ENCODE data around the gene ENKD1. TPM values are rescaled to one million over a fixed set of nuclear protein-coding genes. Genes with fewer than 3 reads are reported as not detected.

Gene ENKD1
- polyA plus RNA-seq, 4 donors: 20.4 to 31.1 (median 24.8) TPM

GRCh38 chr16:67652578-67653127 is 13.9 kb downstream of the ENKD1 start:
- DNase-seq (ENCODE audit: low read depth in 4 of 4, low spot score in 3 of 4): no peak

GRCh38 chr16:67651847-67652246 is 14.7 kb downstream of the ENKD1 start:
- DNase-seq (ENCODE audit: low read depth in 4 of 4, low spot score in 3 of 4): no peak

GRCh38 chr16:67651039-67651438 is 15.5 kb downstream of the ENKD1 start:
- no peak for DNase-seq (ENCODE audit: low read depth in 4 of 4, low spot score in 3 of 4)

- DNase-seq (ENCODE audit: low read depth in 4 of 4, low spot score in 3 of 4): no peak
These were observed 16.5 kb downstream of the ENKD1 start for GRCh38 chr16:67650023-67650422.

- DNase-seq (ENCODE audit: low read depth in 4 of 4, low spot score in 3 of 4): no peak
These were observed 17.0 kb downstream of the ENKD1 start for GRCh38 chr16:67649494-67649931.

- no peak for DNase-seq (ENCODE audit: low read depth in 4 of 4, low spot score in 3 of 4)
These were observed 17.7 kb downstream of the ENKD1 start for GRCh38 chr16:67648764-67649407.

- DNase-seq (ENCODE audit: low read depth in 4 of 4, low spot score in 3 of 4): no peak
These were observed 18.3 kb downstream of the ENKD1 start for GRCh38 chr16:67648088-67648763.

GRCh38 chr16:67647681-67648080 is 18.9 kb downstream of the ENKD1 start:
- DNase-seq (ENCODE audit: low read depth in 4 of 4, low spot score in 3 of 4): no peak

GRCh38 chr16:67647111-67647651 is 19.4 kb downstream of the ENKD1 start:
- no peak for DNase-seq (ENCODE audit: low read depth in 4 of 4, low spot score in 3 of 4)

GRCh38 chr16:67645397-67646121 is 21.0 kb downstream of the ENKD1 start:
- no peak for DNase-seq (ENCODE audit: low read depth in 4 of 4, low spot score in 3 of 4)

GRCh38 chr16:67644038-67644437 is 22.5 kb downstream of the ENKD1 start:
- DNase-seq (ENCODE audit: low read depth in 4 of 4, low spot score in 3 of 4): no peak

- no peak for DNase-seq (ENCODE audit: low read depth in 4 of 4, low spot score in 3 of 4)
These were observed 24.5 kb downstream of the ENKD1 start for GRCh38 chr16:67641779-67642708.

- no peak for DNase-seq (ENCODE audit: low read depth in 4 of 4, low spot score in 3 of 4)
These were observed 28.9 kb downstream of the ENKD1 start for GRCh38 chr16:67637625-67638024.

- no peak for DNase-seq (ENCODE audit: low read depth in 4 of 4, low spot score in 3 of 4)
These were observed 29.8 kb downstream of the ENKD1 start for GRCh38 chr16:67636713-67637112.

GRCh38 chr16:67632415-67633172 is 34.0 kb downstream of the ENKD1 start:
- DNase-seq (ENCODE audit: low read depth in 4 of 4, low spot score in 3 of 4): no peak

- no peak for DNase-seq (ENCODE audit: low read depth in 4 of 4, low spot score in 3 of 4)
These were observed 38.3 kb downstream of the ENKD1 start for GRCh38 chr16:67628216-67628615.

GRCh38 chr16:67613808-67614207 is 52.7 kb downstream of the ENKD1 start:
- no peak for DNase-seq (ENCODE audit: low read depth in 4 of 4, low spot score in 3 of 4)

Data from right renal pelvis (tissue), 4 donors.